H1 (cell line): ENCODE measurements around the gene ZBTB11. TPM values are rescaled to one million over a fixed set of nuclear protein-coding genes. Genes with fewer than 3 reads are reported as not detected.
A peak's percentile ranks its signal among the peaks of the same experiment; 100 is the strongest.

ENCODE experiments used
- CTCF ChIA-PET: fragments of 300-600 bp; sonication (Branson Sonifier 250); formaldehyde crosslinking; loops from one replicate; lab custom pipeline; 2021; ENCODE audit not compliant: partially characterized antibody; lab: Charles Lee
- POLR2A ChIA-PET: fragments of 300-600 bp; sonication (Branson Sonifier 250); formaldehyde crosslinking; loops from one replicate; lab custom pipeline; 2021; ENCODE audit warnings: inconsistent platforms; ENCODE audit not compliant: partially characterized antibody; lab: Charles Lee
- DNase-seq, 2 experiments: peaks; one replicate each; pipeline versions ENCODE4 v3.0.0 to v3.0.0-alpha.2; 2010 to 2022; ENCODE audit warnings: low spot score in 2 of 2, low read depth in 1 of 2, mixed read lengths in 1 of 2
- FAIRE-seq: peaks from 2 replicates; lab custom pipeline; 2011; peaks lifted over from hg19 to GRCh38; lab: Jason Lieb, UNC
- H2AFZ ChIP-seq: 2 replicates; pipeline ENCODE4 v1.8.1; 2012; ENCODE audit warnings: low read length, inconsistent platforms
- H2AK5ac ChIP-seq: 2 replicates; pipeline ENCODE4 v1.6.1; 2013; ENCODE audit warnings: low read depth, low read length
- H2BK120ac ChIP-seq: replicated peaks from 2 replicates; pipeline ENCODE3; 2013; ENCODE audit warnings: low read depth, low read length, inconsistent platforms
- H2BK12ac ChIP-seq: 2 replicates; pipeline ENCODE4 v1.6.1; 2013; ENCODE audit warnings: low read depth, low read length
- H2BK15ac ChIP-seq: 2 replicates; pipeline ENCODE4 v1.6.1; 2013; ENCODE audit warnings: low read length
- H2BK20ac ChIP-seq: 2 replicates; pipeline ENCODE4 v1.6.1; 2013; ENCODE audit warnings: low read length
- H2BK5ac ChIP-seq: 2 replicates; pipeline ENCODE4 v1.6.1; 2013; ENCODE audit warnings: low read depth, low read length
- H3K14ac ChIP-seq: 2 replicates; pipeline ENCODE4 v1.6.1; 2013; ENCODE audit warnings: inconsistent platforms; ENCODE audit not compliant: insufficient read length
- H3K18ac ChIP-seq: 2 replicates; pipeline ENCODE4 v1.6.1; 2013; ENCODE audit warnings: low read length; ENCODE audit errors: extremely low read depth
- H3K23ac ChIP-seq: 2 replicates; pipeline ENCODE4 v1.6.1; 2013; ENCODE audit warnings: inconsistent platforms; ENCODE audit not compliant: insufficient read length
- H3K23me2 ChIP-seq: 2 replicates; pipeline ENCODE4 v1.6.1; 2013; ENCODE audit warnings: low read depth, low read length
- H3K27ac ChIP-seq: 2 replicates; pipeline ENCODE4 v1.6.1; 2011; ENCODE audit warnings: low read depth, low read length, inconsistent platforms
- H3K27me3 ChIP-seq, 4 experiments: replicated peaks in 1 of 4; 1 replicate in 1 of 4; 2 replicates in 3 of 4; pipeline versions ENCODE4 v1.6.1 to v1.8.1; 2011 to 2013; ENCODE audit warnings: low read length in 3 of 4, mild to moderate bottlenecking in 3 of 4, inconsistent platforms in 2 of 4, mixed read lengths in 2 of 4, moderate library complexity in 1 of 4; ENCODE audit not compliant: control insufficient read depth in 3 of 4, insufficient read depth in 3 of 4; ENCODE audit errors: extremely low read depth in 1 of 4
- H3K36me3 ChIP-seq, 4 experiments: 2 replicates each; pipeline versions ENCODE4 v1.6.1 to v1.8.1; 2011 to 2013; ENCODE audit warnings: mild to moderate bottlenecking in 4 of 4, low read length in 3 of 4, moderate library complexity in 2 of 4, control low read depth in 1 of 4, inconsistent platforms in 1 of 4; ENCODE audit not compliant: insufficient read depth in 4 of 4, control insufficient read depth in 2 of 4
- H3K4ac ChIP-seq: replicated peaks from 2 replicates; pipeline ENCODE3; 2013; ENCODE audit warnings: low read length, low read depth, mixed read lengths, inconsistent platforms; ENCODE audit not compliant: insufficient read length
- H3K4me1 ChIP-seq, 4 experiments: replicated peaks in 1 of 4; 1 replicate in 1 of 4; 2 replicates in 3 of 4; pipeline versions ENCODE4 v1.6.1 to v1.8.1; 2011 to 2013; ENCODE audit warnings: low read length in 3 of 4, inconsistent platforms in 2 of 4, mixed read lengths in 1 of 4; ENCODE audit not compliant: insufficient read depth in 4 of 4, control insufficient read depth in 3 of 4
- H3K4me2 ChIP-seq, 2 experiments: 2 replicates each; pipeline versions ENCODE4 v1.6.1 to v1.8.1; 2011 to 2013; ENCODE audit warnings: low read depth in 2 of 2, low read length in 2 of 2, control low read depth in 1 of 2, inconsistent platforms in 1 of 2, mild to moderate bottlenecking in 1 of 2; ENCODE audit not compliant: insufficient read depth in 1 of 2
- H3K4me3 ChIP-seq, 4 experiments: fragments of 200-600, 300-600 bp in 1 of 4; sonication (generic), shearing (Covaris generic), sonication (Bioruptor Twin) in 1 of 4; 2 replicates each; pipeline versions ENCODE4 v1.5.1 to v1.8.1; 2011 to 2016; ENCODE audit warnings: low read length in 4 of 4, low read depth in 3 of 4, control low read depth in 2 of 4, inconsistent platforms in 2 of 4, mild to moderate bottlenecking in 2 of 4, mixed read lengths in 1 of 4, moderate library complexity in 1 of 4; ENCODE audit not compliant: insufficient read depth in 2 of 4; ENCODE audit errors: extremely low read depth in 1 of 4
- H3K56ac ChIP-seq: replicated peaks from 2 replicates; pipeline ENCODE3; 2013; ENCODE audit warnings: low read depth, mild to moderate bottlenecking, mixed read lengths, low read length, inconsistent platforms; ENCODE audit not compliant: insufficient read length
- H3K79me1 ChIP-seq: 2 replicates; pipeline ENCODE4 v1.6.1; 2013; ENCODE audit warnings: low read depth, low read length, control low read depth
- H3K79me2 ChIP-seq, 2 experiments: 2 replicates each; pipeline versions ENCODE4 v1.6.1 to v1.8.1; 2012 to 2013; ENCODE audit warnings: low read length in 2 of 2, mild to moderate bottlenecking in 2 of 2, inconsistent platforms in 1 of 2; ENCODE audit not compliant: insufficient read depth in 2 of 2, control insufficient read depth in 1 of 2
- H3K9ac ChIP-seq, 4 experiments: replicated peaks in 1 of 4; 1 replicate in 1 of 4; 2 replicates in 3 of 4; pipeline versions ENCODE4 v1.6.1 to v1.8.1; 2011 to 2013; ENCODE audit warnings: low read depth in 3 of 4, low read length in 3 of 4, control low read depth in 2 of 4, mild to moderate bottlenecking in 2 of 4, moderate library complexity in 2 of 4, inconsistent platforms in 1 of 4; ENCODE audit errors: extremely low read depth in 1 of 4
- H3K9me3 ChIP-seq, 2 experiments: 2 replicates each; pipeline versions ENCODE4 v1.6.1 to v1.8.1; 2012 to 2013; ENCODE audit warnings: mild to moderate bottlenecking in 2 of 2, moderate library complexity in 2 of 2, control low read depth in 1 of 2, inconsistent platforms in 1 of 2, low read depth in 1 of 2, low read length in 1 of 2, mixed read lengths in 1 of 2; ENCODE audit not compliant: insufficient read depth in 2 of 2
- H4K20me1 ChIP-seq, 2 experiments: replicated peaks in 1 of 2; 2 replicates each; pipeline versions ENCODE3 to v1.8.1; 2011 to 2013; ENCODE audit warnings: inconsistent platforms in 2 of 2, low read length in 2 of 2, mild to moderate bottlenecking in 1 of 2; ENCODE audit not compliant: insufficient read depth in 2 of 2, control insufficient read depth in 1 of 2
- H4K5ac ChIP-seq: 2 replicates; pipeline ENCODE4 v1.6.1; 2013; ENCODE audit warnings: low read length, low read depth, mixed read lengths, inconsistent platforms; ENCODE audit not compliant: insufficient read length
- H4K8ac ChIP-seq: 2 replicates; pipeline ENCODE4 v1.8.0; 2013; ENCODE audit warnings: mild to moderate bottlenecking, moderate library complexity, low read length, inconsistent platforms; ENCODE audit not compliant: insufficient read depth; ENCODE audit errors: extremely low read depth
- H4K91ac ChIP-seq: replicated peaks from 2 replicates; pipeline ENCODE3; 2013; ENCODE audit warnings: low read length, mixed read lengths, inconsistent platforms; ENCODE audit not compliant: insufficient read length
- KDM4A ChIP-seq: IDR thresholded peaks from one replicate; pipeline ENCODE4 v1.7.1; 2012; ENCODE audit warnings: low read depth, mild to moderate bottlenecking, moderate library complexity, low read length, inconsistent platforms; ENCODE audit not compliant: severe bottlenecking
- PHF8 ChIP-seq: fragments of 200-600 bp; sonication (generic); conservative IDR thresholded peaks from 2 replicates; pipeline ENCODE4 v1.7.1; 2012; ENCODE audit warnings: low read depth, mild to moderate bottlenecking, inconsistent platforms, low read length, moderate library complexity
- WGBS, 2 experiments: shearing (Covaris generic) in 1 of 2; methylation state at CpG; one replicate each; pipeline versions ENCODE4 v1.1.6 to v1.1.7; 2013 to 2015; ENCODE audit warnings: low lambda C conversion rate in 2 of 2, mixed read lengths in 2 of 2, inconsistent platforms in 1 of 2, low coverage in 1 of 2, missing lambda C conversion rate in 1 of 2; ENCODE audit not compliant: insufficient replicate concordance in 2 of 2, insufficient coverage in 1 of 2, insufficient read length in 1 of 2; ENCODE audit errors: extremely low coverage in 1 of 2, missing lambda C conversion rate in 1 of 2; 5-methylcytosine and 5-hydroxymethylcytosine counted together
- polyA plus RNA-seq, 7 experiments: library from polyadenylated mRNA; depleted of rRNA in 3 of 7; stranded (reverse) in 5 of 7; unstranded in 2 of 7; fragments of >200 nt in 5 of 7; fragments of 200-250 nt in 2 of 7; gene quantifications; 1 replicate in 5 of 7; 2 replicates in 1 of 7; 4 replicates in 1 of 7; pipeline versions ENCODE4 v1.2.1 to v1.2.3, GENCODE V29; 2011 to 2013; ENCODE audit warnings: missing spikeins in 2 of 7, mixed read lengths in 2 of 7
- total RNA-seq: library from RNA; stranded (reverse); fragmentation: NEBNext Ultra II Directional; extraction: Animal tissue kit (Norgen Biotek cat#: 25700); gene quantifications from 2 replicates; pipeline ENCODE4 v1.2.1, GENCODE V29; 2021

The ZBTB11 gene
- total and polyA plus RNA-seq, 2 of the 8 experiments (the other 6 are each of a cell fraction or from before 2014, with no cell fraction given), result 3.0 to 14.0 TPM

DNA sequence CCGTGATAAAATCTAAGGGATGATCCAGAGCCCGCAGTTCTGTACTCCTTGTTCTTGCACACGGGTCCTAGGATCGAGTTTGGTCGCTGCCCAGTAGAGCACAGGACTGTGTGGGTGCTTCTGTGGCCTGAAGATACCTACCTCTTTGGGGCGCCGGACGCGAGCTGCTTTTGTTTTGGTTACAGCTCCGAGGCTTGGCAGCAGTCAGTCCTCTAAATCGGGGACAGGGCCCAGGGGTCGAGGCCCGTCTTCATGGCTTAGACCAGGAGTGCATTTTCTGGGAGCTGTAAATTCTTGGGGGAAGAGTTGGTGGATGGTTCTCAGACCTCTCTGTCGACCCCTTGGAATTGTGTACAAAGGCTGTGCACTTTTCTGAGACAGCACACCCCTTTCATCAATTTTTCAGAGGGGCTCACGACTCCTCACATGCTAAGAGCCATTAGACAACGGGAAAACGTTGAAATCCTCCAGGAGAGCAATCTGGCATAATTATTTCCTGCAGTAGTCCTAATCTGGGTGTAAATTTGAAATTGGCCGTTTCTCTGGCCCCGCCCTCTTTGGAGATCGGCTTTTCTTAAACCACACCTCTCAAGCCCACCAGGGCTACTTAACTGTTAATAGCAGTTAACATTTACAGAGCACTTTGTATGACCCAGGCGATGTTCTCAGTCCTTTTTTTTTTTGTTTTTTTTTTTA lies 48.4 kb upstream of the ZBTB11 start:
- CTCF ChIA-PET, result interaction anchor here (1.3 to 4.0 kb wide), 3 partner anchors 18 to 34 kb away, joined by 3 to 19 read pairs (median 3); no protein-coding TSS in a partner anchor
- FAIRE-seq (no peak), DNase-seq (peak in 1 of 2 experiments; percentile 55)
- 3% methylated on average over 21 of the region's 21 CpGs; no CpG with 5 or more reads in 1 of the 2 experiments for WGBS, 2 experiments
- no peaks in the 10 kb centered on the region for H3K27me3 ChIP-seq
- H4K5ac ChIP-seq, result peak overlapping the region; percentile 73
- peak overlapping the region; percentile 21 for H3K4ac ChIP-seq
- H3K4me2 ChIP-seq, result peak overlapping the region; percentile 73 to 100
- H2BK15ac ChIP-seq, result no peak overlapping the region
- no peak overlapping the region for H3K14ac ChIP-seq
- no peak overlapping the region for H3K23ac ChIP-seq
- no peaks in the 10 kb centered on the region for H3K4me1 ChIP-seq
- peaks cover 2% of the 10 kb centered on the region; the same call in 1 of the 2 replicates for H3K79me1 ChIP-seq
- no peak overlapping the region for H3K18ac ChIP-seq
- no peak overlapping the region for H2BK5ac ChIP-seq
- no peak overlapping the region for H2BK20ac ChIP-seq
- no peak overlapping the region for H2BK12ac ChIP-seq
- peak overlapping the region; percentile 62 for H3K56ac ChIP-seq
- peak overlapping the region; percentile 31 for H4K91ac ChIP-seq
- POLR2A ChIA-PET, result interaction anchor here (0.6 to 1.9 kb wide), 8 partner anchors 8 to 152 kb away, joined by 3 to 22 read pairs (median 4); partner anchors contain the start of genes NFKBIZ and RPL24
- no peaks in the 10 kb centered on the region for H3K9me3 ChIP-seq
- peaks cover 0 to 8% of the 10 kb centered on the region in 2 experiments; a peak in 1 of 4 replicates for H3K79me2 ChIP-seq
- H3K36me3 ChIP-seq, result peaks cover 2 to 23% (median 9%) of the 10 kb centered on the region in 4 experiments; a peak in 4 of 8 replicates
- peak overlapping the region; percentile 66 to 91 (median 78) for H3K9ac ChIP-seq
- no peak overlapping the region for H2AK5ac ChIP-seq
- no peaks in the 10 kb centered on the region for H4K20me1 ChIP-seq
- H2BK120ac ChIP-seq, result no peak overlapping the region
- 0 out of 2 replicates have a peak, but pooled peaks cover 3% of the 10 kb centered on the region for H3K23me2 ChIP-seq
- H2AFZ ChIP-seq, result peak overlapping the region; percentile 94
- peak overlapping the region; percentile 84; the same call in 1 of the 2 replicates for H4K8ac ChIP-seq
- peak overlapping the region; percentile 25; the same call in 1 of the 2 replicates for H3K27ac ChIP-seq
- H3K4me3 ChIP-seq, result peak overlapping the region; percentile 92 to 99 (median 98)
- TF ChIP-seq KDM4A, result peak; percentile 3
- peak; percentile 31; the same call in 1 of the 2 replicates for TF ChIP-seq PHF8
